HG03469 (cell line): ENCODE data around the gene HOXB4.
"Not testable (repeated sequence)": the region's sequence is repeated elsewhere in the genome, so short reads cannot be mapped to it uniquely, and the experiment has no call there.

Experiments
- ATAC-seq: cut with Tn5 transposase; IDR thresholded peaks from one replicate; pipeline ENCODE4 v1.9.1; 2021; ENCODE audit warnings: mild to moderate bottlenecking, moderate library complexity, moderate number of reproducible peaks; ENCODE audit not compliant: unreplicated experiment

The HOXB4 gene

GRCh38 chr17:48535793-48536559 lies 42.2 kb downstream of the HOXB4 start:
- not testable (repeated sequence) for ATAC-seq

- no peak for ATAC-seq
Observed at GRCh38 chr17:48532261-48532660, 45.9 kb downstream of the HOXB4 start.

GRCh38 chr17:48530887-48531272 lies 47.3 kb downstream of the HOXB4 start, which contains the start of gene HOXB1:
TSS of gene HOXB1 (minus strand) at chr17:48531011. CDS start at chr17:48530904, 107 bp downstream.
- no peak for ATAC-seq

GRCh38 chr17:48530208-48530886 lies 47.8 kb downstream of the HOXB4 start:
- no peak for ATAC-seq

- no peak for ATAC-seq
Observed at GRCh38 chr17:48529683-48530009, 48.5 kb downstream of the HOXB4 start.

GRCh38 chr17:48528936-48529682 lies 49.0 kb downstream of the HOXB4 start:
- ATAC-seq: no peak

GRCh38 chr17:48528153-48528935 lies 49.8 kb downstream of the HOXB4 start:
- ATAC-seq: no peak

GRCh38 chr17:48527547-48527932 lies 50.6 kb downstream of the HOXB4 start:
- no peak for ATAC-seq

- no peak for ATAC-seq
Observed at GRCh38 chr17:48526608-48527546, 51.3 kb downstream of the HOXB4 start.
